Skeletal muscle satellite cell (primary cell): ENCODE data around the gene ERCC2.
"Not testable (repeated sequence)": the region's sequence is repeated elsewhere in the genome, so short reads cannot be mapped to it uniquely, and the experiment has no call there.

Source experiments
- H3K27me3 ChIP-seq: 2 replicates; pipeline ENCODE4 v1.7.0; 2013; ENCODE audit warnings: low read length; ENCODE audit not compliant: control insufficient read depth, insufficient read depth
- H3K36me3 ChIP-seq: 2 replicates; pipeline ENCODE4 v1.7.0; 2013; ENCODE audit warnings: mild to moderate bottlenecking, control low read depth, low read length; ENCODE audit not compliant: insufficient read depth
- H3K4me1 ChIP-seq: 2 replicates; pipeline ENCODE4 v1.7.0; 2013; ENCODE audit warnings: low read length; ENCODE audit not compliant: control insufficient read depth, insufficient read depth
- H3K4me2 ChIP-seq: 2 replicates; pipeline ENCODE4 v1.7.0; 2013; ENCODE audit warnings: mild to moderate bottlenecking, low read length
- H3K4me3 ChIP-seq: 2 replicates; pipeline ENCODE4 v1.7.0; 2013; ENCODE audit warnings: low read length
- H3K9ac ChIP-seq: 2 replicates; pipeline ENCODE4 v1.7.0; 2013; ENCODE audit warnings: mild to moderate bottlenecking, low read depth, low read length, moderate library complexity
- H3K9me3 ChIP-seq: replicated peaks from 2 replicates; pipeline ENCODE4 v1.7.0; 2013; ENCODE audit warnings: mild to moderate bottlenecking, control low read depth, low read length

ERCC2 gene

GRCh38 chr19:45340899-45341453 lies 29.4 kb downstream of the ERCC2 start:
- Histone ChIP-seq H3K4me1 (peaks cover 2% of the 10 kb centered on the region), H3K9me3 (no peaks in the 10 kb centered on the region), H3K27me3 (peaks cover 16% of the 10 kb centered on the region), H3K4me3 (no peak overlapping the region), H3K4me2 (peak overlapping the region; percentile 36), H3K36me3 (no peaks in the 10 kb centered on the region), H3K9ac (no peak overlapping the region)

GRCh38 chr19:45340232-45340898 lies 30.0 kb downstream of the ERCC2 start, which contains the start of gene KLC3:
Gene KLC3 (plus strand): TSS chr19:45340750. CDS start chr19:45345542, 4,792 bp downstream.
- Histone ChIP-seq H3K4me1 (peaks cover 2% of the 10 kb centered on the region), H3K4me3 (no peak within 1 kb of the TSS), H3K36me3 (no peaks in the 10 kb centered on the region), H3K9ac (no peak within 1 kb of the TSS), H3K4me2 (peak within 1 kb of the TSS; percentile 36), H3K9me3 (no peaks in the 10 kb centered on the region), H3K27me3 (peaks cover 16% of the 10 kb centered on the region)

GRCh38 chr19:45339629-45340028 lies 30.7 kb downstream of the ERCC2 start:
- Histone ChIP-seq H3K4me3 (no peak overlapping the region), H3K9ac (no peak overlapping the region), H3K4me1 (peaks cover 2% of the 10 kb centered on the region), H3K9me3 (no peaks in the 10 kb centered on the region), H3K27me3 (peaks cover 16% of the 10 kb centered on the region), H3K36me3 (no peaks in the 10 kb centered on the region), H3K4me2 (no peak overlapping the region)

GRCh38 chr19:45336696-45337251 lies 33.6 kb downstream of the ERCC2 start:
- peaks cover 2% of the 10 kb centered on the region for H3K4me1 ChIP-seq

GRCh38 chr19:45334881-45335280 lies 35.5 kb downstream of the ERCC2 start:
- H3K4me2 ChIP-seq, H3K9ac ChIP-seq, H3K4me1 ChIP-seq, H3K4me3 ChIP-seq, H3K27me3 ChIP-seq, H3K36me3 ChIP-seq, H3K9me3 ChIP-seq: not testable (repeated sequence)

More at GRCh38 chr19:45336696-45337251, 33.6 kb downstream of the ERCC2 start:
- Histone ChIP-seq H3K9ac (no peak overlapping the region), H3K4me2 (no peak overlapping the region), H3K27me3 (peaks cover 12% of the 10 kb centered on the region), H3K36me3 (no peaks in the 10 kb centered on the region), H3K4me3 (no peak overlapping the region), H3K9me3 (no peaks in the 10 kb centered on the region)

- Histone ChIP-seq H3K27me3 (no peaks in the 10 kb centered on the region), H3K4me1 (no peaks in the 10 kb centered on the region), H3K4me2 (no peak overlapping the region), H3K9me3 (no peaks in the 10 kb centered on the region), H3K36me3 (no peaks in the 10 kb centered on the region), H3K4me3 (no peak overlapping the region), H3K9ac (no peak overlapping the region)
These were observed 36.6 kb downstream of the ERCC2 start for GRCh38 chr19:45333609-45334303.

GRCh38 chr19:45331411-45331810 lies 39.0 kb downstream of the ERCC2 start:
- no peaks in the 10 kb centered on the region for H3K4me1 ChIP-seq
- no peaks in the 10 kb centered on the region for H3K9me3 ChIP-seq
- H3K4me2 ChIP-seq = no peak overlapping the region
- no peak overlapping the region for H3K4me3 ChIP-seq
- no peaks in the 10 kb centered on the region for H3K36me3 ChIP-seq
- H3K27me3 ChIP-seq = no peaks in the 10 kb centered on the region
- H3K9ac ChIP-seq = no peak overlapping the region

- H3K27me3 ChIP-seq = peaks cover 16% of the 10 kb centered on the region
- H3K9me3 ChIP-seq = no peaks in the 10 kb centered on the region
- no peaks in the 10 kb centered on the region for H3K4me1 ChIP-seq
- no peak overlapping the region for H3K4me2 ChIP-seq
- no peak overlapping the region for H3K9ac ChIP-seq
- no peak overlapping the region for H3K4me3 ChIP-seq
- no peaks in the 10 kb centered on the region for H3K36me3 ChIP-seq
These were observed 42.8 kb downstream of the ERCC2 start for GRCh38 chr19:45327404-45328143.

- Histone ChIP-seq H3K9me3 (no peaks in the 10 kb centered on the region), H3K4me1 (no peaks in the 10 kb centered on the region), H3K4me2 (no peak overlapping the region), H3K27me3 (peaks cover 22% of the 10 kb centered on the region), H3K9ac (no peak overlapping the region), H3K4me3 (no peak overlapping the region), H3K36me3 (no peaks in the 10 kb centered on the region)
These were observed 45.9 kb downstream of the ERCC2 start for GRCh38 chr19:45324349-45324907.

- H3K4me1 ChIP-seq = no peaks in the 10 kb centered on the region
- H3K9ac ChIP-seq = no peak overlapping the region
- peak overlapping the region; percentile 37 for H3K4me2 ChIP-seq
- no peaks in the 10 kb centered on the region for H3K36me3 ChIP-seq
- no peak overlapping the region for H3K4me3 ChIP-seq
- H3K27me3 ChIP-seq = peaks cover 28% of the 10 kb centered on the region
- no peaks in the 10 kb centered on the region for H3K9me3 ChIP-seq
These were observed 46.7 kb downstream of the ERCC2 start for GRCh38 chr19:45323671-45324081.
